ENCODE data around the gene UNC13A. TPM values are rescaled to one million over a fixed set of nuclear protein-coding genes. Genes with fewer than 3 reads are reported as not detected.

The UNC13A gene
- total and polyA plus RNA-seq, 2 of the 13 experiments (the other 11 are each of a cell fraction or from before 2014, with no cell fraction given) = 0.11 to 0.45 TPM

GRCh38 chr19:17656970-17657369 is 31.2 kb downstream of the UNC13A start (continued):
- TF ChIP-seq, protein P1, sequence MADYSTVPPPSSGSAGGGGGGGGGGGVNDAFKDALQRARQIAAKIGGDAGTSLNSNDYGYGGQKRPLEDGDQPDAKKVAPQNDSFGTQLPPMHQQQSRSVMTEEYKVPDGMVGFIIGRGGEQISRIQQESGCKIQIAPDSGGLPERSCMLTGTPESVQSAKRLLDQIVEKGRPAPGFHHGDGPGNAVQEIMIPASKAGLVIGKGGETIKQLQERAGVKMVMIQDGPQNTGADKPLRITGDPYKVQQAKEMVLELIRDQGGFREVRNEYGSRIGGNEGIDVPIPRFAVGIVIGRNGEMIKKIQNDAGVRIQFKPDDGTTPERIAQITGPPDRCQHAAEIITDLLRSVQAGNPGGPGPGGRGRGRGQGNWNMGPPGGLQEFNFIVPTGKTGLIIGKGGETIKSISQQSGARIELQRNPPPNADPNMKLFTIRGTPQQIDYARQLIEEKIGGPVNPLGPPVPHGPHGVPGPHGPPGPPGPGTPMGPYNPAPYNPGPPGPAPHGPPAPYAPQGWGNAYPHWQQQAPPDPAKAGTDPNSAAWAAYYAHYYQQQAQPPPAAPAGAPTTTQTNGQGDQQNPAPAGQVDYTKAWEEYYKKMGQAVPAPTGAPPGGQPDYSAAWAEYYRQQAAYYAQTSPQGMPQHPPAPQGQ (CRISPR knock-in tag; IDR thresholded peaks at IDR 0.05; ENCODE audit: borderline replicate concordance) = no peak
- TF ChIP-seq HOXA5 (CRISPR knock-in tag; IDR thresholded peaks at IDR 0.05) = no peak
- TF ChIP-seq STAT5B (CRISPR knock-in tag; IDR thresholded peaks at IDR 0.05) = no peak
- no peak for TF ChIP-seq ZBTB4 (CRISPR knock-in tag; IDR thresholded peaks at IDR 0.05; ENCODE audit: borderline replicate concordance)
- TF ChIP-seq, protein P2, sequence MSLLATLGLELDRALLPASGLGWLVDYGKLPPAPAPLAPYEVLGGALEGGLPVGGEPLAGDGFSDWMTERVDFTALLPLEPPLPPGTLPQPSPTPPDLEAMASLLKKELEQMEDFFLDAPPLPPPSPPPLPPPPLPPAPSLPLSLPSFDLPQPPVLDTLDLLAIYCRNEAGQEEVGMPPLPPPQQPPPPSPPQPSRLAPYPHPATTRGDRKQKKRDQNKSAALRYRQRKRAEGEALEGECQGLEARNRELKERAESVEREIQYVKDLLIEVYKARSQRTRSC (CRISPR knock-in tag; IDR thresholded peaks at IDR 0.05; ENCODE audit: low read depth) = no peak
- TF ChIP-seq ZNF790 (CRISPR knock-in tag; IDR thresholded peaks at IDR 0.05; ENCODE audit: borderline replicate concordance) = no peak
- TF ChIP-seq U2AF1 (optimal IDR thresholded peaks at IDR 0.05; ENCODE audit: low read depth, low read length) = no peak
- TF ChIP-seq ZFP36 (IDR thresholded peaks at IDR 0.05; ENCODE audit: borderline replicate concordance, low read depth, low read length, partially characterized antibody) = no peak
- no peak for TF ChIP-seq HNRNPL (IDR thresholded peaks at IDR 0.05; ENCODE audit: low read depth, low read length)
- TF ChIP-seq ZKSCAN8 (CRISPR knock-in tag; IDR thresholded peaks at IDR 0.05; ENCODE audit: borderline replicate concordance) = no peak

All from HepG2 (cell line).